ENCODE results near the gene PTPRN2. TPM values are rescaled to one million over a fixed set of nuclear protein-coding genes. Genes with fewer than 3 reads are reported as not detected.
"Not testable (repeated sequence)": the region's sequence is repeated elsewhere in the genome, so short reads cannot be mapped to it uniquely, and the experiment has no call there.

The PTPRN2 gene
- total RNA-seq, 2 experiments from 2014 or later = 7.0 to 7.2 TPM

- DNase-seq (no peak), ATAC-seq (no peak)
- Mint-ChIP-seq H3K27ac (no peak overlapping the region), H3K36me3 (ENCODE audit: low read depth) (no peaks in the 10 kb centered on the region), H3K4me1 (ENCODE audit: low read depth) (no peaks in the 10 kb centered on the region), H3K4me3 (no peak overlapping the region), H3K9me3 (ENCODE audit: insufficient read depth) (peaks cover 4% of the 10 kb centered on the region), H3K27me3 (ENCODE audit: low read depth) (no peaks in the 10 kb centered on the region)
- ChIA-PET CTCF (no interaction called here), POLR2A (no interaction called here)
Measured at GRCh38 chr7:158183431-158183830, 404.2 kb downstream of the PTPRN2 start.

GRCh38 chr7:158176561-158177173 is 411.0 kb downstream of the PTPRN2 start:
- no peak overlapping the region for H3K27ac Mint-ChIP-seq
- ATAC-seq = no peak
- CTCF ChIA-PET = no interaction called here
- no peaks in the 10 kb centered on the region for H3K36me3 Mint-ChIP-seq (ENCODE audit: low read depth)
- no peak for DNase-seq
- no peaks in the 10 kb centered on the region for H3K4me1 Mint-ChIP-seq (ENCODE audit: low read depth)
- H3K27me3 Mint-ChIP-seq (ENCODE audit: low read depth) = no peaks in the 10 kb centered on the region
- peaks cover 9% of the 10 kb centered on the region for H3K9me3 Mint-ChIP-seq (ENCODE audit: insufficient read depth)
- no peak overlapping the region for H3K4me3 Mint-ChIP-seq
- POLR2A ChIA-PET = no interaction called here

GRCh38 chr7:158175779-158176178 is 411.8 kb downstream of the PTPRN2 start:
- Mint-ChIP-seq H3K4me1 (ENCODE audit: low read depth) (no peaks in the 10 kb centered on the region), H3K27me3 (ENCODE audit: low read depth) (no peaks in the 10 kb centered on the region), H3K9me3 (ENCODE audit: insufficient read depth) (peaks cover 9% of the 10 kb centered on the region), H3K4me3 (no peak overlapping the region), H3K27ac (no peak overlapping the region), H3K36me3 (ENCODE audit: low read depth) (no peaks in the 10 kb centered on the region)
- DNase-seq (no peak), ATAC-seq (no peak)
- ChIA-PET POLR2A (no interaction called here), CTCF (no interaction called here)

- Mint-ChIP-seq H3K36me3 (ENCODE audit: low read depth) (no peaks in the 10 kb centered on the region), H3K27ac (no peak overlapping the region), H3K4me3 (no peak overlapping the region), H3K27me3 (ENCODE audit: low read depth) (no peaks in the 10 kb centered on the region), H3K4me1 (ENCODE audit: low read depth) (no peaks in the 10 kb centered on the region), H3K9me3 (ENCODE audit: insufficient read depth) (peaks cover 9% of the 10 kb centered on the region)
- ATAC-seq (no peak), DNase-seq (no peak)
- ChIA-PET CTCF (no interaction called here), POLR2A (no interaction called here)
Measured at GRCh38 chr7:158174947-158175346, 412.7 kb downstream of the PTPRN2 start.

- ChIA-PET CTCF (no interaction called here), POLR2A (no interaction called here)
- DNase-seq = no peak
- no peaks in the 10 kb centered on the region for H3K36me3 Mint-ChIP-seq (ENCODE audit: low read depth)
- no peak overlapping the region for H3K27ac Mint-ChIP-seq
- H3K4me3 Mint-ChIP-seq = no peak overlapping the region
- no peaks in the 10 kb centered on the region for H3K27me3 Mint-ChIP-seq (ENCODE audit: low read depth)
- H3K9me3 Mint-ChIP-seq (ENCODE audit: insufficient read depth) = peaks cover 7% of the 10 kb centered on the region
- no peak for ATAC-seq
- no peaks in the 10 kb centered on the region for H3K4me1 Mint-ChIP-seq (ENCODE audit: low read depth)
Measured at GRCh38 chr7:158167373-158167772, 420.2 kb downstream of the PTPRN2 start.

GRCh38 chr7:158166386-158167340 is 421.0 kb downstream of the PTPRN2 start:
- DNase-seq (no peak), ATAC-seq (no peak)
- H3K36me3 Mint-ChIP-seq (ENCODE audit: low read depth) = no peaks in the 10 kb centered on the region
- no peaks in the 10 kb centered on the region for H3K4me1 Mint-ChIP-seq (ENCODE audit: low read depth)
- H3K27me3 Mint-ChIP-seq (ENCODE audit: low read depth) = no peaks in the 10 kb centered on the region
- H3K9me3 Mint-ChIP-seq (ENCODE audit: insufficient read depth) = peaks cover 8% of the 10 kb centered on the region
- no peak overlapping the region for H3K27ac Mint-ChIP-seq
- ChIA-PET POLR2A (no interaction called here), CTCF (no interaction called here)
- no peak overlapping the region for H3K4me3 Mint-ChIP-seq

- H3K4me3 Mint-ChIP-seq = no peak overlapping the region
- CTCF ChIA-PET = no interaction called here
Measured at GRCh38 chr7:158165711-158166110, 421.9 kb downstream of the PTPRN2 start.

GRCh38 chr7:158164101-158165095 is 423.2 kb downstream of the PTPRN2 start:
- H3K27me3 Mint-ChIP-seq (ENCODE audit: low read depth) = no peaks in the 10 kb centered on the region
- POLR2A ChIA-PET = no interaction called here
- H3K9me3 Mint-ChIP-seq (ENCODE audit: insufficient read depth) = peaks cover 8% of the 10 kb centered on the region
- H3K36me3 Mint-ChIP-seq (ENCODE audit: low read depth) = no peaks in the 10 kb centered on the region
- ATAC-seq (no peak), DNase-seq (no peak)
- H3K4me1 Mint-ChIP-seq (ENCODE audit: low read depth) = no peaks in the 10 kb centered on the region
- H3K27ac Mint-ChIP-seq = no peak overlapping the region
- CTCF ChIA-PET = no interaction called here
- no peak overlapping the region for H3K4me3 Mint-ChIP-seq

More at GRCh38 chr7:158165711-158166110, 421.9 kb downstream of the PTPRN2 start:
- no peaks in the 10 kb centered on the region for H3K27me3 Mint-ChIP-seq (ENCODE audit: low read depth)
- no peak overlapping the region for H3K27ac Mint-ChIP-seq
- peaks cover 8% of the 10 kb centered on the region for H3K9me3 Mint-ChIP-seq (ENCODE audit: insufficient read depth)
- DNase-seq (no peak), ATAC-seq (no peak)
- H3K36me3 Mint-ChIP-seq (ENCODE audit: low read depth) = no peaks in the 10 kb centered on the region
- POLR2A ChIA-PET = no interaction called here
- no peaks in the 10 kb centered on the region for H3K4me1 Mint-ChIP-seq (ENCODE audit: low read depth)

- DNase-seq (no peak), ATAC-seq (no peak)
- Mint-ChIP-seq H3K4me3 (no peak overlapping the region), H3K27ac (no peak overlapping the region), H3K27me3 (ENCODE audit: low read depth) (no peaks in the 10 kb centered on the region), H3K36me3 (ENCODE audit: low read depth) (no peaks in the 10 kb centered on the region), H3K4me1 (ENCODE audit: low read depth) (no peaks in the 10 kb centered on the region), H3K9me3 (ENCODE audit: insufficient read depth) (peaks cover 8% of the 10 kb centered on the region)
- CTCF ChIA-PET = no interaction called here
- POLR2A ChIA-PET = no interaction called here
Measured at GRCh38 chr7:158161194-158161593, 426.4 kb downstream of the PTPRN2 start.

GRCh38 chr7:158160199-158160598 is 427.4 kb downstream of the PTPRN2 start:
- peaks cover 8% of the 10 kb centered on the region for H3K9me3 Mint-ChIP-seq (ENCODE audit: insufficient read depth)
- H3K27ac Mint-ChIP-seq = no peak overlapping the region
- no peaks in the 10 kb centered on the region for H3K4me1 Mint-ChIP-seq (ENCODE audit: low read depth)
- H3K27me3 Mint-ChIP-seq (ENCODE audit: low read depth) = no peaks in the 10 kb centered on the region
- no peak for ATAC-seq
- POLR2A ChIA-PET = no interaction called here
- CTCF ChIA-PET = no interaction called here
- no peak for DNase-seq
- H3K4me3 Mint-ChIP-seq = no peak overlapping the region
- H3K36me3 Mint-ChIP-seq (ENCODE audit: low read depth) = no peaks in the 10 kb centered on the region

- ATAC-seq = no peak
- no peaks in the 10 kb centered on the region for H3K27me3 Mint-ChIP-seq (ENCODE audit: low read depth)
- H3K27ac Mint-ChIP-seq = no peak overlapping the region
- no peaks in the 10 kb centered on the region for H3K4me1 Mint-ChIP-seq (ENCODE audit: low read depth)
- DNase-seq = no peak
- H3K4me3 Mint-ChIP-seq = no peak overlapping the region
- CTCF ChIA-PET = no interaction called here
- no peaks in the 10 kb centered on the region for H3K36me3 Mint-ChIP-seq (ENCODE audit: low read depth)
- H3K9me3 Mint-ChIP-seq (ENCODE audit: insufficient read depth) = peaks cover 2% of the 10 kb centered on the region
- POLR2A ChIA-PET = no interaction called here
Measured at GRCh38 chr7:158157460-158157859, 430.2 kb downstream of the PTPRN2 start.

- H3K36me3 Mint-ChIP-seq (ENCODE audit: low read depth); H3K4me3 Mint-ChIP-seq; ATAC-seq; H3K27ac Mint-ChIP-seq; H3K9me3 Mint-ChIP-seq (ENCODE audit: insufficient read depth); CTCF ChIA-PET; POLR2A ChIA-PET; H3K27me3 Mint-ChIP-seq (ENCODE audit: low read depth); H3K4me1 Mint-ChIP-seq (ENCODE audit: low read depth): not testable (repeated sequence)
- DNase-seq = peak; percentile 31
Measured at GRCh38 chr7:158151273-158151672, 436.4 kb downstream of the PTPRN2 start.

Data from activated CD8-positive, alpha-beta T cell treated with anti-CD3 and anti-CD28 coated beads, Interleukin-2, amount 10 ng/mL, durations not matched to agents 7 days and 5 days (primary cell).